22Rv1 (cell line): Measurements from ENCODE around the gene TMEM82.

Experiments
- CTCF ChIP-seq: fragments of 450-650 bp; IDR thresholded peaks from 2 replicates; pipeline ENCODE4 v1.5.1; 2017; ENCODE audit warnings: mild to moderate bottlenecking
- ZFX ChIP-seq: fragments of 450-650 bp; IDR thresholded peaks from 2 replicates; pipeline ENCODE4 v1.6.1; 2017; ENCODE audit warnings: antibody characterized with exemption, borderline replicate concordance

- TF ChIP-seq CTCF (no peak), ZFX (no peak)
Measured at GRCh38 chr1:15731735-15732685, 10.3 kb upstream of the TMEM82 start.
